ENCODE results near the gene MYO1E.

The MYO1E gene

GRCh38 chr15:59208613-59209249 lies 163.9 kb downstream of the MYO1E start:
- Histone ChIP-seq H3K4me3 (ENCODE audit: low read depth, low read length) (no peak overlapping the region), H3K27ac (ENCODE audit: low read depth, low read length) (no peak overlapping the region), H3K9me3 (ENCODE audit: control insufficient read depth, insufficient read depth, low read depth, low read length) (no peaks in the 10 kb centered on the region), H3K9ac (ENCODE audit: low read length) (no peak overlapping the region), H3K4me1 (ENCODE audit: control insufficient read depth, insufficient read depth, low read length) (no peaks in the 10 kb centered on the region), H3K27me3 (ENCODE audit: control insufficient read depth, insufficient read depth, low read length) (no peaks in the 10 kb centered on the region), H3K36me3 (ENCODE audit: control insufficient read depth, insufficient read depth, low read length) (peaks cover 84% of the 10 kb centered on the region)

GRCh38 chr15:59206623-59207183 lies 166.0 kb downstream of the MYO1E start, which contains the start of gene LDHAL6B:
Gene LDHAL6B (plus strand): TSS chr15:59206843. CDS start chr15:59206941, 98 bp downstream.
- H3K4me3 ChIP-seq (ENCODE audit: low read depth, low read length): no peak within 1 kb of the TSS
- no peaks in the 10 kb centered on the region for H3K4me1 ChIP-seq (ENCODE audit: control insufficient read depth, insufficient read depth, low read length)
- no peaks in the 10 kb centered on the region for H3K27me3 ChIP-seq (ENCODE audit: control insufficient read depth, insufficient read depth, low read length)
- H3K9me3 ChIP-seq (ENCODE audit: control insufficient read depth, insufficient read depth, low read depth, low read length): no peaks in the 10 kb centered on the region
- no peak within 1 kb of the TSS for H3K9ac ChIP-seq (ENCODE audit: low read length)
- no peak within 1 kb of the TSS for H3K27ac ChIP-seq (ENCODE audit: low read depth, low read length)
- peaks cover 91% of the 10 kb centered on the region for H3K36me3 ChIP-seq (ENCODE audit: control insufficient read depth, insufficient read depth, low read length)

- Histone ChIP-seq H3K36me3 (ENCODE audit: control insufficient read depth, insufficient read depth, low read length) (peaks cover 89% of the 10 kb centered on the region), H3K9me3 (ENCODE audit: control insufficient read depth, insufficient read depth, low read depth, low read length) (no peaks in the 10 kb centered on the region), H3K27ac (ENCODE audit: low read depth, low read length) (no peak overlapping the region), H3K27me3 (ENCODE audit: control insufficient read depth, insufficient read depth, low read length) (no peaks in the 10 kb centered on the region), H3K4me1 (ENCODE audit: control insufficient read depth, insufficient read depth, low read length) (no peaks in the 10 kb centered on the region), H3K4me3 (ENCODE audit: low read depth, low read length) (no peak overlapping the region), H3K9ac (ENCODE audit: low read length) (no peak overlapping the region)
Observed at GRCh38 chr15:59205839-59206622, 166.6 kb downstream of the MYO1E start.

DNA sequence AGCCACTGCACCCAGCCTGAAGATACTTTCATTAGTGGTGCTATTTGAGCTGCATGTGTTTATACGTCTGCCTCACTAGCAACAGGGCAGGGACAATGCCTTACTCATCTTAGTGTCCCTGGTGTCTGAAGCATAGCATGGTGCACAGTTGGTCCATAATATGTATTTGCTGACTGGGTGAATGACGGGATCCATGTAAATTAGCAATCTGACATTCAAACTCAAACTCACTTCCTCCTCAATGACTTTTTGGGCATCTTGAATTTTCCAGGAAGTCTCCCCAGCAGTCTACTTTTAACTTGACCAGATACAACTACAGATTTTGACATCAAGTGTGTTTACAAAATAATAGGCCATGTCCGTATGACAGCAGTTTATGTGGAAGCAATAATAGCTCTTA lies 169.0 kb downstream of the MYO1E start:
- H3K9me3 ChIP-seq (ENCODE audit: control insufficient read depth, insufficient read depth, low read depth, low read length): no peaks in the 10 kb centered on the region
- no peaks in the 10 kb centered on the region for H3K4me1 ChIP-seq (ENCODE audit: control insufficient read depth, insufficient read depth, low read length)
- H3K36me3 ChIP-seq (ENCODE audit: control insufficient read depth, insufficient read depth, low read length): peaks cover 90% of the 10 kb centered on the region
- H3K4me3 ChIP-seq (ENCODE audit: low read depth, low read length): no peak overlapping the region
- H3K9ac ChIP-seq (ENCODE audit: low read length): no peak overlapping the region
- H3K27me3 ChIP-seq (ENCODE audit: control insufficient read depth, insufficient read depth, low read length): no peaks in the 10 kb centered on the region
- no peak overlapping the region for H3K27ac ChIP-seq (ENCODE audit: low read depth, low read length)

DNA sequence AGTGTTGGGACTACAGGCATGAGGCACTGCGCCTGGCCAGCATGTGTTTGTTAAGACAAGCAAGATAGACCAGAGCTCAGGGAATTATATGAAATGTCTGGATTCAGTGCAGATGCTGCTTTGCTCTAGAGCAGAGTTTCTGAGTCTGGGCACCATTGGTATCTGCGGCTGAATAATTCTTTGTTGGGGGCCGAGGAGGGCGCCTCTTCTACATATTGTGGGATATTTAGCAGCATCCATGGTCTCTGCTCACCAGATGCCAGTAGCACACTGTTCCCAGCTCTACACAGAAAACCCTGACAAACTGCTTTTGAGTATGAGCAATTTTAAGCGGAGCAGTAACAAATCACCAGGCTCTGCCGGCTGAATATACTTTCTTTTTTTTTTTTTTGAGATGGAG lies 169.7 kb downstream of the MYO1E start:
- Histone ChIP-seq H3K27ac (ENCODE audit: low read depth, low read length) (no peak overlapping the region), H3K4me3 (ENCODE audit: low read depth, low read length) (no peak overlapping the region), H3K9ac (ENCODE audit: low read length) (no peak overlapping the region), H3K4me1 (ENCODE audit: control insufficient read depth, insufficient read depth, low read length) (no peaks in the 10 kb centered on the region), H3K27me3 (ENCODE audit: control insufficient read depth, insufficient read depth, low read length) (no peaks in the 10 kb centered on the region), H3K36me3 (ENCODE audit: control insufficient read depth, insufficient read depth, low read length) (peaks cover 87% of the 10 kb centered on the region), H3K9me3 (ENCODE audit: control insufficient read depth, insufficient read depth, low read depth, low read length) (no peaks in the 10 kb centered on the region)

- Histone ChIP-seq H3K9ac (ENCODE audit: low read length) (no peak overlapping the region), H3K27ac (ENCODE audit: low read depth, low read length) (no peak overlapping the region)
Observed at GRCh38 chr15:59200560-59200959, 172.1 kb downstream of the MYO1E start.

GRCh38 chr15:59199626-59200465 lies 172.8 kb downstream of the MYO1E start:
- Histone ChIP-seq H3K36me3 (ENCODE audit: control insufficient read depth, insufficient read depth, low read length) (peaks cover 72% of the 10 kb centered on the region), H3K4me1 (ENCODE audit: control insufficient read depth, insufficient read depth, low read length) (no peaks in the 10 kb centered on the region), H3K27ac (ENCODE audit: low read depth, low read length) (no peak overlapping the region), H3K27me3 (ENCODE audit: control insufficient read depth, insufficient read depth, low read length) (no peaks in the 10 kb centered on the region), H3K9ac (ENCODE audit: low read length) (no peak overlapping the region), H3K4me3 (ENCODE audit: low read depth, low read length) (no peak overlapping the region), H3K9me3 (ENCODE audit: control insufficient read depth, insufficient read depth, low read depth, low read length) (no peaks in the 10 kb centered on the region)

More at GRCh38 chr15:59200560-59200959, 172.1 kb downstream of the MYO1E start:
- no peaks in the 10 kb centered on the region for H3K4me1 ChIP-seq (ENCODE audit: control insufficient read depth, insufficient read depth, low read length)
- no peak overlapping the region for H3K4me3 ChIP-seq (ENCODE audit: low read depth, low read length)
- no peaks in the 10 kb centered on the region for H3K9me3 ChIP-seq (ENCODE audit: control insufficient read depth, insufficient read depth, low read depth, low read length)
- no peaks in the 10 kb centered on the region for H3K27me3 ChIP-seq (ENCODE audit: control insufficient read depth, insufficient read depth, low read length)
- H3K36me3 ChIP-seq (ENCODE audit: control insufficient read depth, insufficient read depth, low read length): peaks cover 72% of the 10 kb centered on the region

GRCh38 chr15:59197454-59197853 lies 175.2 kb downstream of the MYO1E start:
- H3K9me3 ChIP-seq (ENCODE audit: control insufficient read depth, insufficient read depth, low read depth, low read length): no peaks in the 10 kb centered on the region
- H3K27me3 ChIP-seq (ENCODE audit: control insufficient read depth, insufficient read depth, low read length): no peaks in the 10 kb centered on the region
- H3K4me1 ChIP-seq (ENCODE audit: control insufficient read depth, insufficient read depth, low read length): no peaks in the 10 kb centered on the region
- H3K27ac ChIP-seq (ENCODE audit: low read depth, low read length): no peak overlapping the region
- no peak overlapping the region for H3K4me3 ChIP-seq (ENCODE audit: low read depth, low read length)
- no peak overlapping the region for H3K9ac ChIP-seq (ENCODE audit: low read length)
- peaks cover 74% of the 10 kb centered on the region for H3K36me3 ChIP-seq (ENCODE audit: control insufficient read depth, insufficient read depth, low read length)

DNA sequence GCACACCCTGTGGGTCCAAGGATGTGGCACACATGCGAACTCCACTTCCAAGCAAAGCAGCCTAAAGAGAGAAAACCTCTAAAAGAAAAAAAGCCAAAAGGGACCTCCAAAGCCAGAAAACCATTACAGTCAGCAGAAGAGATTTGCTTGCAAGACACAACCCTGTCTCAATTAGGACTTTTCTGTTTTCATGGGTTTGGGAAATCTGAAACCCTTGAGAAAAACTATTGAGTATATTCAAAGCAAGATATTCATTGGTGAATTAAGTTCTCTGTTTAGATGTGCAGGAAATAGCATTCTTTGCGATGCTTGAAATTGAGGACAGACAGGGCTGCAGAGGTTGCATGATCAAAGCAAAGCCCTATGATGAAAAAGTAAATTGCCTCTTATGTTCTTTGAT lies 176.3 kb downstream of the MYO1E start:
- no peak overlapping the region for H3K9ac ChIP-seq (ENCODE audit: low read length)
- H3K4me3 ChIP-seq (ENCODE audit: low read depth, low read length): no peak overlapping the region
- H3K27ac ChIP-seq (ENCODE audit: low read depth, low read length): no peak overlapping the region
- no peaks in the 10 kb centered on the region for H3K4me1 ChIP-seq (ENCODE audit: control insufficient read depth, insufficient read depth, low read length)
- H3K9me3 ChIP-seq (ENCODE audit: control insufficient read depth, insufficient read depth, low read depth, low read length): no peaks in the 10 kb centered on the region
- no peaks in the 10 kb centered on the region for H3K27me3 ChIP-seq (ENCODE audit: control insufficient read depth, insufficient read depth, low read length)
- peaks cover 67% of the 10 kb centered on the region for H3K36me3 ChIP-seq (ENCODE audit: control insufficient read depth, insufficient read depth, low read length)

- Histone ChIP-seq H3K27me3 (ENCODE audit: control insufficient read depth, insufficient read depth, low read length) (no peaks in the 10 kb centered on the region), H3K9ac (ENCODE audit: low read length) (no peak overlapping the region), H3K4me1 (ENCODE audit: control insufficient read depth, insufficient read depth, low read length) (no peaks in the 10 kb centered on the region), H3K27ac (ENCODE audit: low read depth, low read length) (no peak overlapping the region), H3K9me3 (ENCODE audit: control insufficient read depth, insufficient read depth, low read depth, low read length) (no peaks in the 10 kb centered on the region), H3K4me3 (ENCODE audit: low read depth, low read length) (no peak overlapping the region), H3K36me3 (ENCODE audit: control insufficient read depth, insufficient read depth, low read length) (peaks cover 65% of the 10 kb centered on the region)
Observed at GRCh38 chr15:59194639-59195325, 177.9 kb downstream of the MYO1E start.
